Mammary epithelial cell (primary cell): ENCODE results near the gene SIL1.

Experiments
- EZH2 ChIP-seq: IDR thresholded peaks from 2 replicates; pipeline ENCODE4 v1.6.1; 2012; ENCODE audit warnings: low read length, inconsistent platforms, borderline replicate concordance
- TF ChIP-seq, protein P1 (sequence below), 2 donors: IDR thresholded peaks in 1 of 2; conservative IDR thresholded peaks in 1 of 2; 2 replicates each; pipeline ENCODE4 v1.5.1; 2011 to 2012; ENCODE audit warnings: inconsistent platforms in 2 of 2, low read length in 2 of 2, mild to moderate bottlenecking in 2 of 2, control low read depth in 1 of 2, low read depth in 1 of 2; ENCODE audit not compliant: insufficient read depth in 1 of 2; ENCODE audit errors: extremely low read depth in 1 of 2

DNA sequence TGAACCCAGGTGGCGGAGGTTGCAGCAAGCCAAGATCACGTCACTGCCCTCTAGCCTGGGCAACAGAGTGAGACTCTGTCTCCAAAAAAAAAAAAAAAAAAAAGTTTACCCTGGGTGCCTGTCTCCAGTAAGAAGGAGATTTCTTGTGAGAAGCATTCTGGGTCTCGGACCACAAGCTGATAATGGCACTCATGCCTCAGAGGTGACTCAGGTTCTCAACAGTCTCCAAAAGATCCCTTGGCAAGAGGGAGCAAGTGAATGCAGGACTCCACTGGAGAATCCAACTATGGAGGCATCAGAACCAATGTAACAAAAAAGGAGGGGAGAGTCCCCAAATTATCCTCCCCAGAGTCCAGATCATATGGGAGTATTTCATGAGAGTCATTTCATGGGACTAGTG, 217.0 kb downstream of the SIL1 start:
- TF ChIP-seq, protein P1, sequence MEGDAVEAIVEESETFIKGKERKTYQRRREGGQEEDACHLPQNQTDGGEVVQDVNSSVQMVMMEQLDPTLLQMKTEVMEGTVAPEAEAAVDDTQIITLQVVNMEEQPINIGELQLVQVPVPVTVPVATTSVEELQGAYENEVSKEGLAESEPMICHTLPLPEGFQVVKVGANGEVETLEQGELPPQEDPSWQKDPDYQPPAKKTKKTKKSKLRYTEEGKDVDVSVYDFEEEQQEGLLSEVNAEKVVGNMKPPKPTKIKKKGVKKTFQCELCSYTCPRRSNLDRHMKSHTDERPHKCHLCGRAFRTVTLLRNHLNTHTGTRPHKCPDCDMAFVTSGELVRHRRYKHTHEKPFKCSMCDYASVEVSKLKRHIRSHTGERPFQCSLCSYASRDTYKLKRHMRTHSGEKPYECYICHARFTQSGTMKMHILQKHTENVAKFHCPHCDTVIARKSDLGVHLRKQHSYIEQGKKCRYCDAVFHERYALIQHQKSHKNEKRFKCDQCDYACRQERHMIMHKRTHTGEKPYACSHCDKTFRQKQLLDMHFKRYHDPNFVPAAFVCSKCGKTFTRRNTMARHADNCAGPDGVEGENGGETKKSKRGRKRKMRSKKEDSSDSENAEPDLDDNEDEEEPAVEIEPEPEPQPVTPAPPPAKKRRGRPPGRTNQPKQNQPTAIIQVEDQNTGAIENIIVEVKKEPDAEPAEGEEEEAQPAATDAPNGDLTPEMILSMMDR (conservative IDR thresholded peaks at IDR 0.05 in 1 of 2, IDR thresholded peaks at IDR 0.05 in 1 of 2; ENCODE audit: extremely low read depth in 1 of 2, insufficient read depth in 1 of 2, low read depth in 1 of 2, low read length in 2 of 2) = no peak
- no peak for TF ChIP-seq EZH2
